NK-92 (cell line): ENCODE measurements around the gene AQR.
"Not testable (repeated sequence)": the region's sequence is repeated elsewhere in the genome, so short reads cannot be mapped to it uniquely, and the experiment has no call there.

Experiments
- DNase-seq: peaks from one replicate; lab custom pipeline; 2025; ENCODE audit not compliant: unreplicated experiment; lab: John Stamatoyannopoulos, UW

The AQR gene

GRCh38 chr15:34969340-34970097 lies at the start of gene AQR:
AQR (minus strand) TSS chr15:34969742; CDS start chr15:34969613, 129 bp downstream.
- peak; percentile 62 for DNase-seq

- DNase-seq = no peak
These were observed 44.7 kb upstream of the AQR start for GRCh38 chr15:35014241-35014640.

GRCh38 chr15:35013370-35013769 lies 43.8 kb upstream of the AQR start:
- no peak for DNase-seq

GRCh38 chr15:35007397-35007796 lies 37.9 kb upstream of the AQR start:
- no peak for DNase-seq

GRCh38 chr15:35005933-35006332 lies 36.4 kb upstream of the AQR start:
- no peak for DNase-seq

- no peak for DNase-seq
These were observed 34.4 kb upstream of the AQR start for GRCh38 chr15:35003928-35004327.

GRCh38 chr15:35000511-35000910 lies 31.0 kb upstream of the AQR start:
- DNase-seq = no peak

GRCh38 chr15:34999906-35000305 lies 30.4 kb upstream of the AQR start:
- no peak for DNase-seq

GRCh38 chr15:34994925-34995324 lies 25.4 kb upstream of the AQR start:
- no peak for DNase-seq

GRCh38 chr15:34993877-34994276 lies 24.3 kb upstream of the AQR start:
- no peak for DNase-seq

GRCh38 chr15:34993412-34993811 lies 23.9 kb upstream of the AQR start:
- no peak for DNase-seq

- DNase-seq = no peak
These were observed 18.7 kb upstream of the AQR start, which contains the start of gene ZNF770 for GRCh38 chr15:34988027-34988902. ZNF770 (minus strand) TSS chr15:34988287; CDS start chr15:34983434, 4,853 bp downstream.

- no peak for DNase-seq
These were observed 18.1 kb upstream of the AQR start for GRCh38 chr15:34987609-34988026.

GRCh38 chr15:34986771-34987480 lies 17.4 kb upstream of the AQR start:
- no peak for DNase-seq

GRCh38 chr15:34986326-34986725 lies 16.8 kb upstream of the AQR start:
- no peak for DNase-seq

GRCh38 chr15:34984889-34985630 lies 15.5 kb upstream of the AQR start:
- no peak for DNase-seq

GRCh38 chr15:34976743-34977142 lies 7.2 kb upstream of the AQR start:
- no peak for DNase-seq

- DNase-seq = no peak
These were observed 6.5 kb upstream of the AQR start for GRCh38 chr15:34976073-34976472.

GRCh38 chr15:34973512-34973911 lies 4.0 kb upstream of the AQR start:
- no peak for DNase-seq

- DNase-seq = not testable (repeated sequence)
These were observed 629 bp upstream of the AQR start for GRCh38 chr15:34970098-34970643.
